ENCODE results near the gene USP12. TPM values are rescaled to one million over a fixed set of nuclear protein-coding genes. Genes with fewer than 3 reads are reported as not detected.
A peak's percentile ranks its signal among the peaks of the same experiment; 100 is the strongest.

The USP12 gene
- total RNA-seq, 4 donors from 2014 or later: 26.4 to 50.7 (median 31.7) TPM

DNA sequence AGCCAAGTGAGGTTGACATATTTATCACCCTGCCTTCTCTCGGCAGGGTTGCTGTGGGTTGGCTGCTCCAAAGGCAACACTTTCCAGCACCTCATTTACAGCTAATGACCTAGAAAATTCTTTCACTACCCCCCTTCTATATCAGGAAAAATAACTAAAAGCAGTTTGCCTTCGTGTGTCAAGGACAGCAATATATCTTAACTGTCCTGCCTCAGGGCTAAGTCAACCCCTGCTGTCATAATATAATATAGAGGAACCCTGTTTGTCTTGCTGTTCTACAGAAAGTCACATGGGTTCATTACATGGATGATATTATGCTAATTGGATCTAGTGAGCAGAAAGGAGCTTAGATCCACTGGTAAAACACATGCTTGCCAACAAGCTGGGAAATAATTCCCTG, 28.1 kb upstream of the USP12 start:
- no peaks in the 10 kb centered on the region for H3K36me3 ChIP-seq
- H3K9me3 ChIP-seq: no peaks in the 10 kb centered on the region
- H3K27ac ChIP-seq: no peak overlapping the region
- DNase-seq (ENCODE audit: low spot score in 2 of 2): no peak
- H3K27me3 ChIP-seq: peaks cover 3% of the 10 kb centered on the region
- WGBS: 71% methylated on average over 2 of the region's 2 CpGs
- TF ChIP-seq POLR2AphosphoS5 (IDR thresholded peaks at IDR 0.05) (no peak), POLR2A (IDR thresholded peaks at IDR 0.05) (no peak), EP300 (IDR thresholded peaks at IDR 0.05) (no peak)
- TF ChIP-seq, protein P1, sequence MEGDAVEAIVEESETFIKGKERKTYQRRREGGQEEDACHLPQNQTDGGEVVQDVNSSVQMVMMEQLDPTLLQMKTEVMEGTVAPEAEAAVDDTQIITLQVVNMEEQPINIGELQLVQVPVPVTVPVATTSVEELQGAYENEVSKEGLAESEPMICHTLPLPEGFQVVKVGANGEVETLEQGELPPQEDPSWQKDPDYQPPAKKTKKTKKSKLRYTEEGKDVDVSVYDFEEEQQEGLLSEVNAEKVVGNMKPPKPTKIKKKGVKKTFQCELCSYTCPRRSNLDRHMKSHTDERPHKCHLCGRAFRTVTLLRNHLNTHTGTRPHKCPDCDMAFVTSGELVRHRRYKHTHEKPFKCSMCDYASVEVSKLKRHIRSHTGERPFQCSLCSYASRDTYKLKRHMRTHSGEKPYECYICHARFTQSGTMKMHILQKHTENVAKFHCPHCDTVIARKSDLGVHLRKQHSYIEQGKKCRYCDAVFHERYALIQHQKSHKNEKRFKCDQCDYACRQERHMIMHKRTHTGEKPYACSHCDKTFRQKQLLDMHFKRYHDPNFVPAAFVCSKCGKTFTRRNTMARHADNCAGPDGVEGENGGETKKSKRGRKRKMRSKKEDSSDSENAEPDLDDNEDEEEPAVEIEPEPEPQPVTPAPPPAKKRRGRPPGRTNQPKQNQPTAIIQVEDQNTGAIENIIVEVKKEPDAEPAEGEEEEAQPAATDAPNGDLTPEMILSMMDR (IDR thresholded peaks at IDR 0.05): no peak
- H3K4me1 ChIP-seq: peaks cover 3% of the 10 kb centered on the region
- H3K4me3 ChIP-seq: no peak overlapping the region

DNA sequence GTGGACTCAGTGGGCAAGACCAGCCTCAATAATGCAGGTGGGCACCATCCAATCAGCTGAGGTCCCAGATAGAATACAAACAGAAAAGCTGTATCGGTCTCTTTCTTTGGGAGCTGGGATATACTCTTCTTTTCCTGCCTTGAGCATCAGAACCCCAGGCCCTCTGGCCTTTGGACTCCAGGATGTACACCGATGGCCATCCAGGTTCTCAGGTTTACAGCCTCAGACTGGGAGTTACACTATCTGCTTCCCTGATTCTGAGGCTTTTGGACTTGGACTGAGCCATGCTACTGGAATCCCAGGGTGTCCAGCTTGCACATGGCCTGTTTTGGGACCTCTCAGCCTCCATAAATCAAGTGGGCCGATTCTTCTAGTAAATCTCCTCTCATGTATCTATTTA, 27.6 kb upstream of the USP12 start:
- peaks cover 3% of the 10 kb centered on the region for H3K27me3 ChIP-seq
- TF ChIP-seq EP300 (IDR thresholded peaks at IDR 0.05) (no peak), POLR2AphosphoS5 (IDR thresholded peaks at IDR 0.05) (no peak), POLR2A (IDR thresholded peaks at IDR 0.05) (no peak)
- TF ChIP-seq, protein P1 (IDR thresholded peaks at IDR 0.05): no peak
- peaks cover 3% of the 10 kb centered on the region for H3K4me1 ChIP-seq
- no peaks in the 10 kb centered on the region for H3K36me3 ChIP-seq
- no peak overlapping the region for H3K27ac ChIP-seq
- DNase-seq (ENCODE audit: low spot score in 2 of 2): no peak
- WGBS: 86% methylated on average over 3 of the region's 3 CpGs
- no peak overlapping the region for H3K4me3 ChIP-seq
- H3K9me3 ChIP-seq: no peaks in the 10 kb centered on the region

DNA sequence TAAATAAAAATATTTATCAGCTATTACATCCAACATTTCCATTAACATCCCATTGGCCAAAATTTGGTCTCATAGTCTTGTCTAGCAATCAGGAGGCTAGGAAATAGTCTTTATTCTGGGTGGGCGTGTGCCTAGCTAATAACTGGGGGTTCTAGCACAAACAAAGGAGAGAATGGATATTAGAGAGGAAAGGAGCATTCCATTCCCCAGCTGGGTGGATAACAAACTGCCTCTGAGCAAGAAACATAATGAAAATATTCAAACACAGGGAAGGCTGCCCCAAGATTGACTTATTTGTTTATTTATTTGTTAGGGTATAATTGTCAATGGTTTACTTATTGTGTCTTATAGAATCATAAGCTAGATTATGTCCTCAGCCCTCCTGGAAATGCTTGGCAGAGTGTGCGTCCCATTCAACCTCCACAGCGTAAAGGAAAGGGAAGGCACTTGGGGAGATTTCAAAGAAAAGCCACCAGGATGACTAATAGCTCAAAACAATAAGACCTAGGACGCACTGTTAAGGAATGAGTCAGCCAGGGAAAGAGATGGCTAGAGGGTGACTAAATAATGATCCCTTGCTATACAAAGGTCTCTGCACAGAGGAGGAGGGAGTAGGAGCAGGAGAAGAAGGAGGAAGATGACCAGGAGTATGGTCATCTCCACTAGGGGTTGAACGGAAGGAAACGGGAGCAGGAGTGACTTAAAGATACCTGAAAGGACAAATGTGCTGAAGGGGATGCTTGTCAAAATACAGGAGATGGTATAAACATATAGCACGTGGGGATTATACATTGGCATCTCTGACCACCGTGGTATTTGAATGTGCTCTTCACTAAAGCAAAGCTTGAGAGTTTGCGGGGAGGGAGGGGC, 23.5 kb upstream of the USP12 start:
- Histone ChIP-seq H3K9me3 (no peaks in the 10 kb centered on the region), H3K4me3 (no peak overlapping the region), H3K4me1 (peaks cover 3% of the 10 kb centered on the region), H3K27ac (peak overlapping the region; percentile 40), H3K36me3 (no peaks in the 10 kb centered on the region), H3K27me3 (peaks cover 3% of the 10 kb centered on the region)
- TF ChIP-seq POLR2A (IDR thresholded peaks at IDR 0.05): no peak
- TF ChIP-seq, protein P1 (IDR thresholded peaks at IDR 0.05): no peak
- TF ChIP-seq POLR2AphosphoS5 (IDR thresholded peaks at IDR 0.05): no peak
- no peak for TF ChIP-seq EP300 (IDR thresholded peaks at IDR 0.05)
- no peak for DNase-seq (ENCODE audit: low spot score in 2 of 2)
- 57% methylated on average over 9 of the region's 9 CpGs for WGBS

DNA sequence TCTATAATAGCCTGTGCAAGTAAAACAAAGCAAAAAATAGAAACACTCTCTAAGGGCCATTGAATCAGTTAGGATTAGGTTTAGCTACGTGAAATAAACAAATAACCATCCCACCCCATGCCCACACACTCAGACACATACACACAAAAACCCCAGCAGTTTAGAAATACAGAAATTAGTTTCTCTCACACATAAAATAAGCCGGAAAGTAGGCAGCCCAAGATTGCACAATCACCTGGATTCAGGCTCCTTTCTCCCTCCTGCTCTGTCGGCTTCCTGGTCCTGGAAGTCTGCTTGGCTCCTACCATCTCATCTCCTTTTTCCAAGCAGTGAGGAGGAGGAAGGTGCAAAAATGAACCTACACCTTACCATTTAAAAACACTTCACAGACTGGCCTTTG, 22.6 kb upstream of the USP12 start:
- TF ChIP-seq EP300 (IDR thresholded peaks at IDR 0.05): no peak
- TF ChIP-seq POLR2AphosphoS5 (IDR thresholded peaks at IDR 0.05): no peak
- TF ChIP-seq, protein P1 (IDR thresholded peaks at IDR 0.05): no peak
- TF ChIP-seq POLR2A (IDR thresholded peaks at IDR 0.05): no peak
- WGBS: 68% methylated on average over 3 of the region's 3 CpGs
- no peak for DNase-seq (ENCODE audit: low spot score in 2 of 2)
- Histone ChIP-seq H3K27me3 (peaks cover 3% of the 10 kb centered on the region), H3K9me3 (no peaks in the 10 kb centered on the region), H3K27ac (no peak overlapping the region), H3K4me1 (peaks cover 3% of the 10 kb centered on the region), H3K36me3 (no peaks in the 10 kb centered on the region), H3K4me3 (no peak overlapping the region)

DNA sequence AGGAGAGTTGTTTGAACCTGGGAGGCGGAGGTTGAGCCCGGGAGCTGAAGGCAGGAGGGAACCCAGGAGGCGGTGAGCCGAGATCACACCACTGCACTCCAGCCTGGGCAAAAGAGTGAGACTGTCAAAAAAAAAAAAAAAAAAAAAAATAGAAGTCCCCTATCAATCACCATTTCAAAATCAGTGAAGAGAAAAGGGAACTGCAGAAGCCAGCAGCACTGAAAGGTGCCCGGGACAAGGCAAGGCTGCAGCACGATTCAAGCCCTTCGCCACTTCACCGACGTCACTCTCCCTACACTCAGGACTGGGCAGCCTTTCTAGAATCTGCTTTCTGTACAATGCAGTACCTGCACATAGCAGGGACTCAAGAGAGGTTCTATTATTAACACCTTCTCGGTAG, 21.9 kb upstream of the USP12 start:
- DNase-seq (ENCODE audit: low spot score in 2 of 2): no peak
- peaks cover 3% of the 10 kb centered on the region for H3K4me1 ChIP-seq
- WGBS: 92% methylated on average over 10 of the region's 10 CpGs
- H3K27ac ChIP-seq: no peak overlapping the region
- H3K27me3 ChIP-seq: peaks cover 3% of the 10 kb centered on the region
- no peaks in the 10 kb centered on the region for H3K36me3 ChIP-seq
- H3K4me3 ChIP-seq: no peak overlapping the region
- H3K9me3 ChIP-seq: no peaks in the 10 kb centered on the region
- TF ChIP-seq, protein P1 (IDR thresholded peaks at IDR 0.05): no peak
- no peak for TF ChIP-seq EP300 (IDR thresholded peaks at IDR 0.05)
- no peak for TF ChIP-seq POLR2A (IDR thresholded peaks at IDR 0.05)
- TF ChIP-seq POLR2AphosphoS5 (IDR thresholded peaks at IDR 0.05): no peak

Data from suprapubic skin (tissue), 4 donors.